Muscle of leg (tissue), 11 donors: Measurements from ENCODE around the gene RBM6. TPM values are rescaled to one million over a fixed set of nuclear protein-coding genes. Genes with fewer than 3 reads are reported as not detected.
"Not testable (repeated sequence)": the region's sequence is repeated elsewhere in the genome, so short reads cannot be mapped to it uniquely, and the experiment has no call there.

Experiments used
- DNase-seq: peaks from one replicate; pipeline ENCODE4 v3.0.0; 2013
- H3K27ac ChIP-seq: one replicate; pipeline ENCODE4 v1.5.1; 2013; ENCODE audit warnings: mild to moderate bottlenecking, low read length, control low read depth
- H3K27me3 ChIP-seq: one replicate; pipeline ENCODE4 v1.6.1; 2013; ENCODE audit warnings: low read length; ENCODE audit not compliant: control insufficient read depth, insufficient read depth
- H3K36me3 ChIP-seq: one replicate; pipeline ENCODE4 v1.6.1; 2013; ENCODE audit warnings: low read length; ENCODE audit not compliant: control insufficient read depth, insufficient read depth
- H3K4me1 ChIP-seq: one replicate; pipeline ENCODE4 v1.6.1; 2013; ENCODE audit warnings: low read length; ENCODE audit not compliant: control insufficient read depth, insufficient read depth
- H3K4me3 ChIP-seq: one replicate; pipeline ENCODE4 v1.5.1; 2013; ENCODE audit warnings: low read length, control low read depth
- H3K9me3 ChIP-seq: replicated peaks from 2 replicates; pipeline ENCODE4 v1.6.1; 2013; ENCODE audit warnings: low read depth, low read length; ENCODE audit not compliant: control insufficient read depth
- WGBS: methylation state at CpG from one replicate; pipeline ENCODE4 v1.1.5; 2013; ENCODE audit warnings: missing lambda C conversion rate; ENCODE audit not compliant: insufficient coverage; 5-methylcytosine and 5-hydroxymethylcytosine counted together
- polyA plus RNA-seq, 8 donors: library from polyadenylated mRNA; unstranded; fragments of 120-200 nt; gene quantifications; one replicate each; pipeline versions ENCODE4 v1.2.1 to v1.2.3, GENCODE V29; 2013; ENCODE audit warnings: inconsistent platforms in 1 of 8, low replicate concordance in 1 of 8; ENCODE audit not compliant: insufficient read length in 8 of 8, insufficient read depth in 1 of 8
- total RNA-seq: library from RNA; stranded (reverse); fragments of 120-200 nt; gene quantifications from one replicate; pipeline ENCODE4 v1.2.4, GENCODE V29; 2013

The RBM6 gene
- total and polyA plus RNA-seq, 9 donors = 58.9 to 87.9 (median 65.9) TPM

DNA sequence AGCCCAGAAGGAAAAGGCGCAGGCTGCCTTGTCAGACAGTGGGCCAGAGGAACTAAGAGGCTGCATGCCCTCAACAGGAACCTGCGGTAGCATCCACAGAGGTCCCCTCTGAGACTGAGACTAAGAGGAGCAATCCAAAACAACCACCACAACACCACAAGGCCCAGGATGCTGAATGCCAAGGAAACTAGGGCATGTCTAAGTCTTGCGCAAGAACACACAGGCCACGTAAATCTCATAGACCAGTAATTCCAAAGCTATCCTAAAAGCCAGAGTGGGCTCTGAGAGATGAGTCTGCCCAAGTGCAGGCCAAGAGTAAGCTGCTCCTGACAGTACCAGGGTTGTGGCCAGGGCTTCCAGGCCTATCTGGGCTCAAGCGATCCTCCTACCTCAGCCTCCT lies 23.3 kb upstream of the RBM6 start:
- WGBS = 83% methylated on average over 3 of the region's 5 CpGs
- H3K27ac ChIP-seq = no peak overlapping the region
- no peaks in the 10 kb centered on the region for H3K27me3 ChIP-seq
- no peaks in the 10 kb centered on the region for H3K9me3 ChIP-seq
- no peak overlapping the region for H3K4me3 ChIP-seq
- H3K4me1 ChIP-seq = no peaks in the 10 kb centered on the region
- peaks cover 18% of the 10 kb centered on the region for H3K36me3 ChIP-seq
- DNase-seq = no peak

GRCh38 chr3:49917806-49918590 lies 22.0 kb upstream of the RBM6 start:
- not testable (repeated sequence) for H3K4me1 ChIP-seq, H3K9me3 ChIP-seq, H3K27me3 ChIP-seq, H3K27ac ChIP-seq, H3K36me3 ChIP-seq, H3K4me3 ChIP-seq, DNase-seq
- 84% methylated on average over 8 of the region's 19 CpGs for WGBS

- H3K9me3 ChIP-seq = no peaks in the 10 kb centered on the region
- H3K4me1 ChIP-seq = peaks cover 5% of the 10 kb centered on the region
- H3K27me3 ChIP-seq = no peaks in the 10 kb centered on the region
- H3K27ac ChIP-seq = no peak overlapping the region
- no peak overlapping the region for H3K4me3 ChIP-seq
- no peak for DNase-seq
- peaks cover 10% of the 10 kb centered on the region for H3K36me3 ChIP-seq
- no CpG with 5 or more reads among the region's 2 CpGs for WGBS
Observed at GRCh38 chr3:49924683-49925082, 15.3 kb upstream of the RBM6 start.

GRCh38 chr3:49925485-49925884 lies 14.5 kb upstream of the RBM6 start:
- no peak for DNase-seq
- H3K4me1 ChIP-seq = peaks cover 13% of the 10 kb centered on the region
- no peak overlapping the region for H3K27ac ChIP-seq
- no CpG with 5 or more reads among the region's 2 CpGs for WGBS
- no peak overlapping the region for H3K4me3 ChIP-seq
- H3K36me3 ChIP-seq = peaks cover 6% of the 10 kb centered on the region
- no peaks in the 10 kb centered on the region for H3K27me3 ChIP-seq
- no peaks in the 10 kb centered on the region for H3K9me3 ChIP-seq

GRCh38 chr3:49926117-49926728 lies 13.7 kb upstream of the RBM6 start:
- DNase-seq = no peak
- no peak overlapping the region for H3K4me3 ChIP-seq
- peaks cover 14% of the 10 kb centered on the region for H3K4me1 ChIP-seq
- no peak overlapping the region for H3K27ac ChIP-seq
- peaks cover 6% of the 10 kb centered on the region for H3K36me3 ChIP-seq
- 77% methylated on average over 2 of the region's 4 CpGs for WGBS
- no peaks in the 10 kb centered on the region for H3K27me3 ChIP-seq
- no peaks in the 10 kb centered on the region for H3K9me3 ChIP-seq

DNA sequence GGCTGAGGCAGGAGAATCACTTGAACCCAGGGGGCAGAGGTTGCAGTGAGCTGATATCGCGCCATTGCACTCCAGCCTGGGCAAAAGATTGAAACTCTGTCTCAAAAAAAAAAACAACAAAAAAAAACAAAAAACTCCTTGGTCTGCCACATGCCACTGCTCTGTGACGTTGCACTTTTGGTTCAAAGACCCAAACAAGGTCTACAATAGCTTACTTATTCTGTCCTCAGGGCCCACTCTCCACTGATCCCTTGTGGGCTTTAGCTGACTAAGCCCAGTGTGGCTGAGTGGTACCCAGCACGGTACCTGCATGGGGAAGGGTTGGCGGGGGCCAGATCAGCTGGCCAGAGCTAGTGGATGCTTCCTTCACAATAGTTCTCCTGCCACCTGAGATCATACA lies 12.2 kb upstream of the RBM6 start:
- 89% methylated on average over 5 of the region's 5 CpGs for WGBS
- Histone ChIP-seq H3K9me3 (no peaks in the 10 kb centered on the region), H3K4me3 (no peak overlapping the region), H3K27ac (no peak overlapping the region), H3K4me1 (peaks cover 14% of the 10 kb centered on the region), H3K36me3 (peaks cover 6% of the 10 kb centered on the region), H3K27me3 (no peaks in the 10 kb centered on the region)
- DNase-seq = no peak

- Histone ChIP-seq H3K27ac (no peak overlapping the region), H3K4me1 (peaks cover 14% of the 10 kb centered on the region), H3K27me3 (no peaks in the 10 kb centered on the region), H3K9me3 (no peaks in the 10 kb centered on the region), H3K4me3 (no peak overlapping the region), H3K36me3 (peaks cover 6% of the 10 kb centered on the region)
- WGBS = 100% methylated on average over 2 of the region's 5 CpGs
- no peak for DNase-seq
Observed at GRCh38 chr3:49928481-49929017, 11.4 kb upstream of the RBM6 start.

GRCh38 chr3:49929291-49930167 lies 10.4 kb upstream of the RBM6 start, which contains the start of gene MON1A:
TSS of gene MON1A (minus strand) at chr3:49929811. CDS start at chr3:49913346, 16,465 bp downstream.
- Histone ChIP-seq H3K27ac (peak within 1 kb of the TSS; percentile 97), H3K36me3 (peaks cover 4% of the 10 kb centered on the region), H3K4me1 (peaks cover 14% of the 10 kb centered on the region), H3K27me3 (no peaks in the 10 kb centered on the region), H3K9me3 (no peaks in the 10 kb centered on the region), H3K4me3 (peak within 1 kb of the TSS; percentile 92)
- WGBS = under 1% methylated on average over 47 of the region's 56 CpGs
- peak; percentile 95 for DNase-seq

DNA sequence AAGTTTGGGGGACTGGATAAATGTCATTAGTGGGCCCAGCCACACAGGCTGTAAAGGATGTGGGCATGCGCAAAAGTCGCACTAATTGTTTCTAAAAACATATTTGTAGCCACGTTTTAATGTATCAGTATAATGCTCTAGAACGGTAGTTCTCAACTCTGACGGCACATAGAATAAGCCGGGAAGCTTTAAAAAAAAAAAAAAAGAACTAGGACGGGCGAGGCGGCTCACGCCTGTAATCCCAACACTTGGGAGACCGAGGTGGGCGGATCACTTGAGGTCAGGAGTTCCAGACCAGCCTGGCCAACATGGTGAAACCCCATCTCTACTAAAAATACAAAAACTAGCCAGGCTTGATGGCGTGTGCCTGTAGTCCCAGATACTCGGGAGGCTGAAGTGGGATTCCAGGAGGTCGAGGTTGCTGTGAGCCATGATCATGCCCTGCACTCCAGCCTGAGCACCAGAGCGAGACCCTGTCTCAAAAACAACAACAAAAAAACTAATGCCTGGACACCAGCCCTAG lies 9.7 kb upstream of the RBM6 start:
- 50% methylated on average over 1 of the region's 16 CpGs for WGBS

More for the DNA sequence above, 9.7 kb upstream of the RBM6 start:
- no peak for DNase-seq
- Histone ChIP-seq H3K4me3 (peak overlapping the region; percentile 92), H3K27ac (peak overlapping the region; percentile 97), H3K9me3 (no peaks in the 10 kb centered on the region), H3K27me3 (no peaks in the 10 kb centered on the region), H3K4me1 (peaks cover 14% of the 10 kb centered on the region), H3K36me3 (peaks cover 3% of the 10 kb centered on the region)
